Stimulated activated CD4-positive, alpha-beta T cell treated with anti-CD3 and anti-CD28 coated beads, Interleukin-4, amount 100 ng/mL, for 1 hour (primary cell): ENCODE data around the gene MED7.

Experiments used
- DNase-seq: peaks from one replicate; pipeline ENCODE4 v3.0.0-alpha.2; 2020

The MED7 gene

DNA sequence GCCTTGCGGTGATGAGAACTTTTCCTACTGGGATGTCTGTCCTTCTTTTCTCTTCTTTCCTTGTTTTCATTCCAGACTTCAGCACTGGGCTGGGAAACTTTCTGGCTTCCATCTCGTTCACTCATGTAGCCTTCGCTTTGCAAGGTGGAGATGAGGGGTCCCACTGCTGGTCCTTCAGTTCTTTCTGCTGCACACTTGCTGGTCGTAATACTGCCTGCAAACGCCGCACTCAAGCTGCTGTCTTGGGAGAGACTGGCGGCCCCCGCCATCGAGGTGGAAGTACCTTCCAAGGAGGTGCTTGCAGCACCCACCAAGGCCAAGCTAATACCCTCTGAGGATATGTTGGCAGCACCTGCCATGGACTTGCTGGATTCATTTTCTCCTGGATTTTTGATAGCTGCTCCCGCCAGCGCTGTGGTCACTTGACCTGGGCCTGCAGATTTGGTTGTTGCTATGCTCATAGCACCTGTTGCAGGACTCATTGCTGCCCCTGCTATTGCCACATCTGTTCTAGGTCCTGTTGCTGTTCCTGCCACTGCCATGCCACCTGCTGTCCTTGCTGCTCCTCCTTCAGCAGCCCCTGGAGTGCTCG is 20.4 kb upstream of the MED7 start:
- no peak for DNase-seq

- no peak for DNase-seq
Measured at GRCh38 chr5:157161996-157162395, 19.3 kb upstream of the MED7 start.

- peak; percentile 32 for DNase-seq
Measured at GRCh38 chr5:157160001-157160400, 17.3 kb upstream of the MED7 start.

DNA sequence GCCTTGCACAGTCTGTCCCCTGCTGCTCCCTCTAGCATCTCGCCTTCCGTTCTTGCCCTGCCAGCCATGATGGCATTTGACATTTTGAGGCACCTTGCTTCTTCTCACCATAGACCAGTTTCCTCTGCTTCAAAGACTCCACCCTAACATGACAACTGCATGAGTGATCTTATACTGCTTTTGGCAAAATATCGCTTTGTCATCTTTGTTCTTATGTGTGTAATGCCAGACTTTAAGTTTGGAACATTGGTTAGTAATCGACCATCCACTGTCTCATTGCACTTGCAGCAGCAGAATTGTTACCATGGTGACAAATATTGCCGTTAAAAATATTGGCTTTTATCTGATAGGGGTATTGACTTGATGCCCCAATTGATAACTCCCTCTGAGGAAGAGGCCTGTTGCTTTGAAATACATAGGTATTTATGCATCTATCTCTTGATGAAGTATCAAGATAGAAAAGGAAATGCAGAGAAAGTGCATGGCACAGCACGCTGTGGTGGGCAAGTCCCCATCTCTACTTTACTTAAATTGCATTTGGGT is 16.6 kb upstream of the MED7 start:
- DNase-seq = no peak

DNA sequence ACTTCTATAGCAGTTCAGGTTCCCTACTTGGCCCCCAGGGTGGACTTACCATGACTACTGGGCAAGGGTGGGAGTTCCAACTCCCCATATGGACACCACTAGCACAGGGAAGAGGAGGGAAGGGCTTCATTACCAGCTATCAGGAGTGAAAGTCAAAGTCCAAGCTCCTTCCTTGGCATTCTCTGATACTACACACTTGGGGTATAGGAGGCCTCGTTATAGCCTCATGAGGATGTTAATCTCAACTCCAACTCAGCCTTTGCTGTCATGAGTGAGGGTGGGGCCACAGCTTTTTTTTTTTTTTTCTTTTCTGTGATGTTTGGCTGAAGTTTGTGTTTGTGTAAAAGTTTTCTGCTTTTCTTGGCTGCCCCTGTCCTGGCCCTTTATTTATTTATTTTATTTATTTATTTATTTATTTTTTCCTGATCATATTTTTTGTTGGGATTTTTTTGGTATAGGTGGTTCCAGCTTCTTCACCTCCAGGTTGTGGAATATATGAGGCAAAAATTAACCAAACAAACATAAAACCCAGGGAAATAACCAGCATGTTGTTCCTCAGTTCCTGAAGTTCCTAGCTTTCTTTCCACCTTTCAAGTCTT is 14.7 kb upstream of the MED7 start:
- DNase-seq = no peak

DNA sequence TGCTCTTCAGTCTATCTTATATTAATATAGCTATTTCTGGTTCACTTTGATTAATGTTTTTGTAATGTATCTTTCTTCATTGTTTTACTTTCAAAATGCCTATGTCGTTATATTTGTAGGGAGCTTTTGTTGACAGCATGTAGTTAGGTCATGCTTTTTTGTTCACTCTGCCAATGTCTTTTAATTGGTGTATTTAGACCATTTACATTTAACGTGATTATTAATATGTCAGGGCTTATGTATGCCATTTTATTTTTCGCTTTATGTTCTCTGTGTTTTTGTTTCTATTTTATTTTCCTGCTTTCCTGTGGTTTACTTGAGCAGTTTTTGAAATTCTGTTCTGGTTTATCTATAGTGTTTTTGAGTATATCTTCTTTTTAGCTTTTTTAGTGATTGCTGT is 12.6 kb upstream of the MED7 start:
- no peak for DNase-seq

DNA sequence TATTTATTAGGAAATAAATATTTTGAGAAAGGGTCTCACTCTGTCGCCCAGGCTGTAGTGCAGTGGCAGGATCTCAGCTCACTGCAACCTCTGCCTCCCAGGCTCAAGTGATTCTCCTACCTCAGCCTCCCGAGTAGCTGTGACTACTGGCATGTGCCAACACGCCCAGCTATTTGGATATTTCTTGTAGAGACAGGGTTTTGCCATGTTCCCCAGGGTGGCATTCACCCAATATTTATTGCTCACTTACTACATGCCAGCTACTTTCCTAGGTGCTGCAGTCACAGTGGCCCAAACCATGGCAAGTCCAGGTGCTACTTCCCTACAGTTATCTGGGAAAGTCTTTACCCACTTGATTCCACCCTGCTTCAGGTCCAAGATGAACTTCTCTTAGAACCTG is 8.3 kb upstream of the MED7 start:
- DNase-seq = no peak

GRCh38 chr5:157148734-157149615 is 6.3 kb upstream of the MED7 start:
- peak; percentile 72 for DNase-seq

GRCh38 chr5:157143127-157143971 is 684 bp upstream of the MED7 start:
- DNase-seq = peak; percentile 37

DNA sequence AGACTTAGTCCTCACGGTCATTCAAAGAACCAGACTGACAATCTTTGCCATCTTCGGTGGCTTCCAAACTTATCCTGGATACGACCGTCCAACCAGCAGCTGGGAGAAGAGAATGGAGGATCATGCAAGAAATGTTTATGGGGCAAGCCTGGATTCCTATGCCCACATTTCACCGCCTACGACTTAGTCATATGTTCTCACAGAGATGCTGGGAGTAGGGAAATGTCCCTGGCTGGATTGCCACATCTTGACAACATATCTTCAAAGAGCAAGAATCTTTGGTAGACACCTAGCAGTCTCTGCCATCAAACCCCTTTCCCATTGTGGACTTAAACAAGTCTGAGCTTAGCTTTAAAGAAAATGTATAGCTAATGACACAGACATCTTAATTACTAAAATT is 5.0 kb downstream of the MED7 start:
- DNase-seq = no peak

- no peak for DNase-seq
Measured at GRCh38 chr5:157132281-157132612, 10.4 kb downstream of the MED7 start.

GRCh38 chr5:157130925-157131324 is 11.7 kb downstream of the MED7 start:
- no peak for DNase-seq

GRCh38 chr5:157121709-157122108 is 21.0 kb downstream of the MED7 start:
- no peak for DNase-seq

GRCh38 chr5:157120102-157120501 is 22.6 kb downstream of the MED7 start:
- DNase-seq = no peak

DNA sequence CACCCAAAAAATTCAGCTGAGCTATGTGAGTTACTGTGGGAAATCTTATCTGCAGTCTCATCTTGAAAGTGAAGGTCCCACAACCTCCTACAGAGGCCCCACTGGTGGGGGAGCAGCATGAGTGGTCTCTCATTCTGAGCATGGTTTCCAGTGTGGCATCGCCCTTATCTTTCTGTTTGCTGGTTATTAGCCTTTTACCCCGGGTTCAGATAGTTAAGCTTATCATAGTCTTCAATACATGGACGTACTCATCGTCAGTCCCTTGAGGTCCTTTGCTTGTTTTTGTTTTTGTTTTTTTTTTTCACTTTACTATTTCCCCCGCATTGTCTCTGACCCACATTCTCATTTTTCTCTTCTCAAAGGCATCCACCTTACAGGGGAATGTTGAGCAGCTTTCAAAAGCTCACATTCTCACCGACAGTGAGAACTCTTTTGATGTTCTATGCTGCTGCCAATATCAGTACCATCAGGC is 26.1 kb downstream of the MED7 start:
- peak; percentile 10 for DNase-seq

DNA sequence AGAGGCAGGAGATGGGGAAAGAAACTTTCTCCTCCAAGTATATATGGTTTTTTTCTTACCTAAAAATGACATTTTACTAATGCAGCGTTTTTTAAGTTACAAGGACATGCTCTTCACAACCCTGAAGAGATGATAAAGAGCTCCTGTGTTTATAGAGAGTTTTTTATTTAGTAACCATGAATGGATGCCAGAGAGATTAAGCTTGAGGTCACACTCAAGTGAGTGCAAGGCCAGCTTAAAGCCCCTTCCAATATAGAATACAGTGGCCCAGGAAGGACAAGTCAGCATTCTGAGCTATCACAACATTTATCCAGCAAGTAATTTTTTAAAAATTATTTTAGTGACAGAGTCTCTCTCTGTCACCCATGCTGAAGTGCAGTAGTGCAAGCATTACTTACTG is 27.2 kb downstream of the MED7 start:
- no peak for DNase-seq

GRCh38 chr5:157115012-157115411 is 27.7 kb downstream of the MED7 start:
- no peak for DNase-seq

DNA sequence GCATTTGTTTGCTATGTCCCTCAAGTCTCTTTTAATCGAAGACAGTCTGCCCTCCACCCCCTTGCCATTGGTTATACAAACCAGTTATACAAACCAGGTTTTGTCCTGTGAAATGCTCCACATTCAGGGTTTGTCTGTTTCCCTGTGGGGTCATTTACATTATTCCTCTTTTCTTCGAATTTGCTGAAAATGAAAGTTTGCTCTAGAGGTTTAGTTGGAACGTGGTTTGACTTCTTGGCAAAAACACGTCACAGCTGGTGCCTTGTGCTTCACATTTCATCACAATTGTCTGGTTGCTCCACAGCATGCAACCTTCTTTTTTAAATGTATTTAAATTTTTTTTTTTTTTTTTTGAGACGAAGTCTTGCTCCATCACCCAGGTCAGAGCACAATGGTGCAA is 29.7 kb downstream of the MED7 start:
- no peak for DNase-seq

DNA sequence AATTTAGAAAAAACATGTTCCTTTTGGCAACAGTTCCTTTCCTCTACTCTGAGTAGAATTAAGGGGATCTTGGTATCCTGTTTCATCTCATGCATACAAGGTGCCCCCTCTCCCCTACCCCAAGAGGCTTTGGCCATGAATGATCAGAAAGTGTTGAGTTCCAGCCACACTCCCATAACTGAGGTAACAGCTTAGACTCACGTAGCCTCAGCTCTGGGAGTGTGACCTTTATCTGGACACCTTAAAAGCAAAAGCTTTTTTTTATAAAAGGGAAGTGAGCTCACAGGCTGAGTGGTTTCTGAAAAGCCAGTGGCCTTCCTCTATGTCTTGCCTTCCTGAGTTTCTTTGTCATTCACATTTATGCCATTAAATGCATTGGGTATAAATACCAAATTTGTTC is 32.9 kb downstream of the MED7 start:
- DNase-seq = no peak

DNA sequence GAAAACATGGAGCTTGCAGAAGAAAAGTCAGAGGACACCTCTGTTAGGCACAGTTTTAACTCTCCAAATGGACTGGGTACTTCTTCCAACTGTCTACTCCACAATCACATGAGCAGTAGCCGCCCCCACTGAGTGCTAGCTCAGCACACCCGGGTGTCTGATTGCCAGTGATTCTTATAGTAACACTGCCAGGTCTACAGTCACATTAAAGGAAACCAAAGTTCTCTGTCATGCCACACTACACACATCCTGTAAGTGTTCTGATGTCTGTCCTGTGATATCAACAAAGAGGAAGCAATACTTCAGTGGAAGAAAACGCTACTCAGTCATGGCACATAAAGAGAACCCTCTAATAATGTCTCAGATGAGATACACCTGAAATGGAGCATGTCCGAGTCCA is 33.7 kb downstream of the MED7 start, which contains the start of gene HAVCR2:
Gene HAVCR2 (minus strand): TSS at position 69 of the 400 bp plus-strand sequence. CDS start 61 bp downstream, at position 8.
- peak; percentile 32 for DNase-seq

DNA sequence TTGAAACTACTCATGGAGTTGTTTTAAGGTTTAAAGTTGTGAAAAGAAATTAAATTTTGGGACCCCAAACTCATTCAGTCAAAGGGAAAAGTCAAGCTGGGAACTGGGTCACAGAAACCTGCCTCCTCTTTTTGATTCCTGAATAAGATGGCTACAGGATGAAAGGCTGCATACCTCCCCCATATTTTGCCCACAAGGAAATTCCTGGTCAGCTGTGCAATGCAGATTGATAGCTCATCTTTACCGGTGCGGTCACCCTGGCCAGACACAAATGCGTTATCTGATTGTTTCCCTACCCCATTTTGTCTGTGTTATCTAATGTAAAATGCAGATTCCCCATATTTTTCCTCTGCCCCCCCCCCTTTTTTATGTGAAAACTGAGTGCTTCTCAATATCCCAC is 35.2 kb downstream of the MED7 start:
- DNase-seq = no peak

- no peak for DNase-seq
Measured at GRCh38 chr5:157106630-157107461, 35.8 kb downstream of the MED7 start.
